Right hindlimb (tissue), 1 donor: ENCODE data around the gene PAQR8.
"Not testable (repeated sequence)": the region's sequence is repeated elsewhere in the genome, so short reads cannot be mapped to it uniquely, and the experiment has no call there.

ENCODE experiments used
- DNase-seq: peaks from one replicate; pipeline ENCODE4 v3.0.0-alpha.2; 2018

PAQR8 gene

DNA sequence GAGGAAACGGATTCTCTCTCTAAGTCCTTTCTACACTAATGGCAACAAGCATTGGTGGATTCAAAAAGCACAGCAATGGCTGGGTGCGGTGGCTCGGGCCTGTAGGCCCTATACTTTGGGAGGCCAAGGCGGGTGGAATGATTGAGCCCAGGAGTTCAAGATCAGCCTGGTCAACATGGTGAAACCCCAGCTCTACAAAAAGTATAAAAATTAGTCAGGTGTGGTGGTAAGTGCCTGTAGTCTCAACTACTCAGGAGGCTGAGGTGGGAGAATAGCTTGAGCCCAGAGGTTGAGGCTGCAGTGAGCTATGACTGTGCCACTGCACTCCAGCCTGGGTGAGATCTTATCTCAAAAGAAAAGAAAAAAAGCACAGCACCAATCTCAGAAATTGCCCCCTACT is 19.3 kb downstream of the PAQR8 start:
- no peak for DNase-seq

DNA sequence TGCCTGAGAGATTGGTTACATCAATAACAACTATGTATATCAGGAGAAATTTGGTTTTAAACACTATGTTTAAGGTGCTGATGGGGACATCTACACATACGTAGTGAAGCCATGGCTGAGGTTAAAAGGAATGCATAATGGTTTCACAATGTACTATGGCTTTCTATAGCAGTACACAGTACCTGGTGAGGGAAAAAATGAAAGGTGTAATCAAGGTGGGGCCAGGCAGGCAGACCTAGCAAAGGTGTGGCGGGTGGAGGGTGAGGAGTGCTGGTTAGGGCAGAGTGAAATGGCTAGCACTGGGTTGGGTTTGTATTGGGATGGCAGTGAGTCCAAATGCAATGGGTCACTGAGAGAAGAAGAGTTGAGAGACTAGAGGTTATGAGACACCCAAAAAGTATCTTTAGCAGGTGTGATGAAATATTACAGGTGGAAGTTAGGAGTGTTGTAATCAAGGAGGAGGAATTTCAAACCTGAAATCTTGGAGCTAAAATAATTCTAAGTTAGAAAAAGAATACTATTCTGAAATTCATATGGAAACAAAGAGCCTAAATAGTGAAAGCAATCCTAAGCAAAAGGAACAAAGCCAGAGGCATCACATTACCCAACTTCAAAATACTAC is 22.3 kb downstream of the PAQR8 start:
- DNase-seq, result no peak

DNA sequence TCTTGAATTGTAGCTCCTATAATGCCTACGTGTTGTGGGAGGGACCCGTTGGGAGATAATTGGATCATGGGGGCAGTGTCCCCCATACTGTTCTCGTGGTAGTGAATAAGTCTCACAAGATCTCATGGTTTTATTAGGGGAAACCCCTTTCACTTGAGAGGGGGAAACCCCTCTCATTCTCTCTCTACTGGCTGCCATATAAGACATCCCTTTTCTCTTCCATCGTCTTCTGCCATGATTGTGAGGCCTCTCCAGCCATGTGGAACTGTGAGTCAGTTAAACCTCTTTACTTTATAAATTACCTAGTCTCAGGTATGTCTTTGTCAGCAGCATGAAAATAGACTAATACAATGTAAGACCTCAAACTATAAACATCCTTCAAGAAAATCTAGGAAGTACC is 23.1 kb downstream of the PAQR8 start:
- DNase-seq, result no peak

GRCh38 chr6:52388119-52388518 is 26.2 kb downstream of the PAQR8 start:
- not testable (repeated sequence) for DNase-seq

- no peak for DNase-seq
Observed at GRCh38 chr6:52388790-52389189, 26.8 kb downstream of the PAQR8 start.

DNA sequence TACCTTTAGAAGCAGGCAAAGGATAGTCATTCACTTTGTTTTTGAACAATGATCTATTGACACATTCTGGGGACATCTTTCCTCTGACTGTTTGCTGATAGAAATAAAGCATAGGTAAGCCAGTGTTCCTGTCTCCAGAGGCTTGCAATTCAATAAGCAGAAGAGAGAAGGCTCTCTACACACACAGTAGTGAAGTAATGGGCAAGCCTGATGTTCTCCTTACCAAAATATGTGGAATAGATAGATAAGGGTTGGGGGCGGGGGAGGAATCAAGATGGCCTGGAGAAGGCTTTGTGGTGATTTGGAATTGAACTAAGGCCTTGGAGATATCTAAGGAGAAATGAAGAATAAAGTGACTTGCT is 27.3 kb downstream of the PAQR8 start:
- no peak for DNase-seq

DNA sequence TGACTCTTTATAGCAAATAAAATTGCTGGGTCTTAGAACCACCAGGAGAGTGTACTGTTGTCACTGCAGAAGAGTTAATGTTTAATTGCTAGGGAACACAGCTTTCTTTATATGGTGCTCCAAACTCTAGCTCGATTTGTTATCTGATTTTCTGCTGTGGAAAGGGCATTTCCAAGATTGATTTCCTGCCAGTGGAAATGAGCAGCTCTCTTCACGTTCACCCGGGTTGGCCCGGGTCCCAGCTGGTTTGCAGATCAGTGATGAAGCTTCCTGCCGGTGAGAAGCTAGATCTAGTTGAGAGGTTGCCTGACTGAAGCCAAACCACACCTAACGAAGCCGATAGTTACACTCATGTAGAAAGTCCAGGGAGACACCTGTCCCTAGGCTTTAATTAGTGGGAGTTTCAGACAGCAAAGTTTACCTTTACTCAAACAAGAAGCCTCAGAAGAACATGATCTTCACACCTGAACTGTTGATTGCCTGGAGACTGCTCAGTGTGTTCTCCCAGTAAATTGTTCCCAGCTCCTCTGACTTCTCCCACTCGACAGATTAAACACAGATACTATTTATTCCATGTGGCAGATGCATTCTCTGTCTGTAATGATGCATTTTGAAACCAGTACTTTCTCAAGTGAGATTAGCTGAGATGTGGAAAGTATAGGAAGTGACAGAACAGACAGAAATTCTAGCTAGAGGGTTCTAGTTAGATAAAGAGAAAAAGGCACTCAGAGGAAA is 27.8 kb downstream of the PAQR8 start:
- no peak for DNase-seq

DNA sequence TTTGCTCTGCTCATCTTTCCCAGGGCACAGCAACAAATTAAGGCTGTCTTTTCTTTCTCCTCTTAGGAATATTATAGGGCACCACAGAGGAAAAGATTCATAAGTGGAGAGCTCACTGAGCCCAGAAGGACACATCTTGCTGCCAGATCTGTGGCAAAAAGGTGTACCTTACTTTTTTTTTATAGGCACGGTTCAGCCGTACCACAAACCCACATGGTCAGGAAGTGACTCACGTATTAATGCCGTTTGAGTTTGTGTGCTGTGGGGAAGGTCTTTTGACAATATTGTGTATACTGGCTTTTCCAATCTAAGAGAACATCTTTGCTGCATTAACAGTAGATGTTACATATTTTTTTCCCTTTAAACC is 28.4 kb downstream of the PAQR8 start:
- DNase-seq, result no peak

- DNase-seq, result no peak
Observed at GRCh38 chr6:52391599-52391998, 29.6 kb downstream of the PAQR8 start.

DNA sequence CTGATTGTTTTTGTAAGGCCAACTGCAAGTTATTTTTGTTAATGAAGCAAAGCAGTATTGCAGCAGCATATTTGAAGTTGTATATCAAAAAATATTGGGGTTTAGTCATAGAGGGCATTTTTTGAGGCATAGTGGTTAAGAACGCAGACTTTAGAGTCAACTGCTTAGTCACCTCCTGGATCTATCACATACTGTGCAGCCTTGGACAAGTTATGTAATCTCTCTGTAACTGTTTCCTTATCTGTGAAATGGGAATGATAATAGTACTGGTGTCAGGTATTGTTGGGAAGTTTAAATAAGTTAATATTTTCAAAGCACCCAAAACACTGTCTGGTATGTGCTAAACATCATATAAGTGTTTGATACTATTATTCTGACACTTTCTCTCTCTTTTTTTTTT is 31.0 kb downstream of the PAQR8 start:
- no peak for DNase-seq

DNA sequence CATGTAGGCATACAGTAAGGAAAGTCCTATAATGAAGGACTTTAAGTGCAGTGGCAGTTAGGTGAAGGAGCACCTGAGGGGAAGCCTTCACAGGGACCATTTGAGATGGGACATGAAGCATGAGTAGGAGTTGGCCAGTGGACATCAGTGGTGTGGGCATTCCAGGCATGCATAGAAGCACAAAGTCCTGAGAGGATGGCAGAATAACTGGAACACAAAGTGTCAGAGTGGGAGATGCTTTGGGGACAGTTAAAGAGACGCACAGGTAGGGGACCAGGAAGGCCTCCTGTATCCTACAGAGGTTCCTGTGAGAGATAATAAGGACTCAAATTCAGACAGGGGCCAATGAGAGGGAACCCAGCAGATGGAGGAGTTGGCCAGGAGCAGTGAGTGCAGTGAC is 31.8 kb downstream of the PAQR8 start:
- no peak for DNase-seq

GRCh38 chr6:52394251-52394666 is 32.3 kb downstream of the PAQR8 start:
- no peak for DNase-seq

- no peak for DNase-seq
Observed at GRCh38 chr6:52395969-52396368, 34.0 kb downstream of the PAQR8 start.

- peak; percentile 41 for DNase-seq
Observed at GRCh38 chr6:52399511-52400312, 37.8 kb downstream of the PAQR8 start.

- DNase-seq, result no peak
Observed at GRCh38 chr6:52400313-52401041, 38.5 kb downstream of the PAQR8 start.

- DNase-seq, result no peak
Observed at GRCh38 chr6:52403086-52403485, 41.1 kb downstream of the PAQR8 start.

DNA sequence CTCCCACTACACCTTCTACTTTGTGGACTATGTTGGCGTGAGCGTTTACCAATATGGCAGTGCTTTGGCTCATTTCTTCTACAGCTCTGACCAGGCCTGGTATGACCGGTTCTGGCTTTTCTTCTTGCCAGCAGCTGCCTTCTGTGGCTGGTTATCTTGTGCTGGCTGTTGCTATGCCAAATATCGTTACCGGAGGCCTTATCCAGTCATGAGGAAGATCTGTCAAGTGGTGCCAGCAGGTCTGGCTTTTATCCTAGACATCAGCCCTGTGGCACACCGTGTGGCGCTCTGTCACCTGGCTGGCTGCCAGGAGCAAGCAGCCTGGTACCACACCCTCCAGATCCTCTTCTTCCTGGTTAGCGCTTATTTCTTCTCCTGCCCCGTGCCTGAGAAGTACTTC is 41.7 kb downstream of the PAQR8 start:
- no peak for DNase-seq

GRCh38 chr6:52405243-52405642 is 43.3 kb downstream of the PAQR8 start:
- no peak for DNase-seq

GRCh38 chr6:52407467-52407866 is 45.5 kb downstream of the PAQR8 start:
- no peak for DNase-seq

DNA sequence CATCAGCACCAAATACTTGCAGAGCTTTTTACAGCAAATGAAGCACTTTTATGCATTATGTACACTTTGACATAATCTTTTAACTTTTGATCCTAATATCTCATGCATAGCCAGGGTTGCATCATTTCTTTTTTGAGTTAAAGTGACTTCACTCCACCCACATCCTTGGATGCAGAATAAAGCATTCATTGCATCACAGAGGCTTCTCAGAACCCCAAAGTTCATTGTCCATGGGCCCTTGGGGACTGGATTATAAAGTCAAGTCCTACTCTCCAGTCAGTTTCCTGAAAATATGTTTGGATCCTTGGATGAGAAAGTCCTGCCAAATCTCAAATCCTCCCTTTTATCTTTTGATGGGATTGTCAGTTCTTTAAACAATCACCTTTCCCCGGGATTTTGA is 47.5 kb downstream of the PAQR8 start:
- no peak for DNase-seq

- no peak for DNase-seq
Observed at GRCh38 chr6:52410979-52411378, 49.0 kb downstream of the PAQR8 start.

DNA sequence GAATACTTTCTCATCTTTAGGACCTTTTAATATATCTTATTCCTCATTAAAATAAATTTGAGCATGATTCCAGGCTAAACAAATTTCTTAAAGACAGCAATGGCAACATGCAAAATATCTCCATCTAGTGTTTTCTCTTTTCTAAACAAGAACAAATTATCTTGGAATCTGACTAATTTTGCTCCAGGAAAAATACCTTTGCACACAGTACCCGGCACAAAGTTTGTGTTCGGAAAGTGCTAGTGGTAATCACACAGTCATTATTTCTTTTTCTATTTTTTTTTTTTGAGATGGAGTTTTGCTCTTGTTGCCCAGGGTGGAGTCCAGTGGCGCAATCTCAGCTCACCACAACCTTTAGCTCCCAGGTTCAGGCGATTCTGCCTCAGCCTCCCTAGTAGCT is 50.0 kb downstream of the PAQR8 start:
- no peak for DNase-seq

DNA sequence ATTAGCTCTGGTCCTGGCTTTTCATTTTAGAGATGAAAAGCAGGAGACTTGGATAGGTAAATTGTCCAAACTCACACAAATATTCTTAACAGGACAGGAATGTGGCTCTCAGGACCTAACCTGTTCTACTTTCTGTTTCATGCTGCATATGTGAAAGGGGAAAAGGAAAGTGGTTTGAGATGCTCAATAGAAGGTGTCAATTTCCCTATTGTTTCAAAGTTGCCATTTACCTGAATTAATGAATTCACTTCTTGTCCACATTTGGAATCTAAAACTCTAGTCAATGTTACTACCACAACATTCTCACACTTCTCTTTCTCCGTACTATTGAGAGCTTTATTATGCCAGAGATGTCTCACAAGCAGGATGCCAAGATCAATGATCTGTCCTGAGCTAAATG is 53.4 kb downstream of the PAQR8 start:
- no peak for DNase-seq
